MM.1S (cell line): ENCODE measurements around the gene COMMD3.

Experiments used
- DNase-seq: peaks from one replicate; pipeline ENCODE4 v3.0.0-alpha.2; 2015
- H2AFZ ChIP-seq: fragments of 300-600 bp; sonication (generic); 2 replicates; pipeline ENCODE4 v1.6.0; 2016; ENCODE audit warnings: antibody characterized with exemption, low read length
- H3F3A ChIP-seq: fragments of 300-600 bp; sonication (generic); 2 replicates; pipeline ENCODE4 v1.6.1; 2016; ENCODE audit warnings: mild to moderate bottlenecking, antibody characterized with exemption, low read length, moderate library complexity, mixed read lengths; ENCODE audit not compliant: insufficient read depth
- H3K27ac ChIP-seq: fragments of 300-600 bp; sonication (generic); 2 replicates; pipeline ENCODE4 v1.5.1; 2016; ENCODE audit warnings: mild to moderate bottlenecking, low read length
- H3K27me3 ChIP-seq: fragments of 300-600 bp; sonication (generic); replicated peaks from 2 replicates; pipeline ENCODE4 v1.6.0; 2016; ENCODE audit warnings: low read length; ENCODE audit not compliant: insufficient read depth
- H3K36me3 ChIP-seq: fragments of 300-600 bp; sonication (generic); replicated peaks from 2 replicates; pipeline ENCODE4 v1.6.1; 2016; ENCODE audit warnings: mild to moderate bottlenecking, low read length, mixed read lengths; ENCODE audit not compliant: insufficient read depth
- H3K4me1 ChIP-seq: fragments of 300-600 bp; sonication (generic); 2 replicates; pipeline ENCODE4 v1.6.1; 2016; ENCODE audit warnings: low read length, mixed read lengths
- H3K4me2 ChIP-seq: fragments of 300-600 bp; sonication (generic); 2 replicates; pipeline ENCODE4 v1.6.0; 2016; ENCODE audit warnings: low read depth, low read length
- H3K4me3 ChIP-seq: fragments of 300-600 bp; sonication (generic); 2 replicates; pipeline ENCODE4 v1.5.1; 2016; ENCODE audit warnings: low read length, mixed read lengths
- H3K79me2 ChIP-seq: fragments of 300-600 bp; sonication (generic); 2 replicates; pipeline ENCODE4 v1.6.1; 2016; ENCODE audit warnings: mixed run types, low read length, mixed read lengths
- H3K9ac ChIP-seq: fragments of 300-600 bp; sonication (generic); 2 replicates; pipeline ENCODE4 v1.6.1; 2016; ENCODE audit warnings: low read length, mixed read lengths
- H3K9me2 ChIP-seq: fragments of 300-600 bp; sonication (generic); replicated peaks from 2 replicates; pipeline ENCODE4 v1.6.1; 2016; ENCODE audit warnings: mild to moderate bottlenecking, low read length, mixed read lengths; ENCODE audit not compliant: insufficient read depth
- H3K9me3 ChIP-seq: fragments of 300-600 bp; sonication (generic); replicated peaks from 2 replicates; pipeline ENCODE4 v1.6.1; 2016; ENCODE audit warnings: mild to moderate bottlenecking, low read length, mixed read lengths; ENCODE audit not compliant: insufficient read depth
- H4K20me1 ChIP-seq: fragments of 300-600 bp; sonication (generic); 2 replicates; pipeline ENCODE4 v1.6.1; 2016; ENCODE audit warnings: mild to moderate bottlenecking, low read length, moderate library complexity, mixed read lengths; ENCODE audit not compliant: insufficient read depth
- EZH2 ChIP-seq: fragments of 300-600 bp; sonication (generic); optimal IDR thresholded peaks from 2 replicates; pipeline ENCODE3; 2017; ENCODE audit warnings: low read depth, mild to moderate bottlenecking, antibody characterized with exemption, low read length, mixed read lengths
- EZH2phosphoT487 ChIP-seq: fragments of 300-600 bp; sonication (generic); IDR thresholded peaks from 2 replicates; pipeline ENCODE4 v1.6.1; 2018; ENCODE audit warnings: antibody characterized with exemption, low read length
- TF ChIP-seq, protein P1 (sequence below): fragments of 300-600 bp; sonication (generic); IDR thresholded peaks from 2 replicates; pipeline ENCODE4 v1.5.1; 2016; ENCODE audit warnings: antibody characterized with exemption, low read length, mixed read lengths

Gene COMMD3

DNA sequence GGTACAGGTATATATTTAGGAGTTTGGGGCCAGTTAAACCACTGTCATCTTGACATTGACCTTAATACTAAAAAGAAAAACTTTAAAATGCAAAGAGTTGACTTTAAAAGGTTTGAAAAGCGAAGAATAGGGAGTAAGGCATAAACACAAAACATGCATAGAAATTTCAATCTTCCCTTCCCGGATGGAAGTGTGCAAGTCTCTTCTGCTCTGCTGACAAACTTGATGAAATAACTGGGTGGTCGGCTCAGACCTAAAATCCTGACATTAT is 25.7 kb downstream of the COMMD3 start:
- DNase-seq, result no peak
- no peak overlapping the region for H3K27ac ChIP-seq
- H3F3A ChIP-seq, result peaks cover 27% of the 10 kb centered on the region
- no peaks in the 10 kb centered on the region for H3K79me2 ChIP-seq
- TF ChIP-seq EZH2 (no peak), EZH2phosphoT487 (no peak)
- TF ChIP-seq, protein P1, sequence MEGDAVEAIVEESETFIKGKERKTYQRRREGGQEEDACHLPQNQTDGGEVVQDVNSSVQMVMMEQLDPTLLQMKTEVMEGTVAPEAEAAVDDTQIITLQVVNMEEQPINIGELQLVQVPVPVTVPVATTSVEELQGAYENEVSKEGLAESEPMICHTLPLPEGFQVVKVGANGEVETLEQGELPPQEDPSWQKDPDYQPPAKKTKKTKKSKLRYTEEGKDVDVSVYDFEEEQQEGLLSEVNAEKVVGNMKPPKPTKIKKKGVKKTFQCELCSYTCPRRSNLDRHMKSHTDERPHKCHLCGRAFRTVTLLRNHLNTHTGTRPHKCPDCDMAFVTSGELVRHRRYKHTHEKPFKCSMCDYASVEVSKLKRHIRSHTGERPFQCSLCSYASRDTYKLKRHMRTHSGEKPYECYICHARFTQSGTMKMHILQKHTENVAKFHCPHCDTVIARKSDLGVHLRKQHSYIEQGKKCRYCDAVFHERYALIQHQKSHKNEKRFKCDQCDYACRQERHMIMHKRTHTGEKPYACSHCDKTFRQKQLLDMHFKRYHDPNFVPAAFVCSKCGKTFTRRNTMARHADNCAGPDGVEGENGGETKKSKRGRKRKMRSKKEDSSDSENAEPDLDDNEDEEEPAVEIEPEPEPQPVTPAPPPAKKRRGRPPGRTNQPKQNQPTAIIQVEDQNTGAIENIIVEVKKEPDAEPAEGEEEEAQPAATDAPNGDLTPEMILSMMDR, result no peak
- H3K4me3 ChIP-seq, result peak overlapping the region; percentile 76; the same call in 1 of the 2 replicates
- no peak overlapping the region for H3K9ac ChIP-seq
- H3K9me2 ChIP-seq, result no peaks in the 10 kb centered on the region
- no peaks in the 10 kb centered on the region for H4K20me1 ChIP-seq
- H3K9me3 ChIP-seq, result no peaks in the 10 kb centered on the region
- no peaks in the 10 kb centered on the region for H3K36me3 ChIP-seq
- H3K27me3 ChIP-seq, result peaks cover 35% of the 10 kb centered on the region
- H3K4me1 ChIP-seq, result peaks cover 34% of the 10 kb centered on the region
- H3K4me2 ChIP-seq, result peak overlapping the region; percentile 91
- H2AFZ ChIP-seq, result no peak overlapping the region

DNA sequence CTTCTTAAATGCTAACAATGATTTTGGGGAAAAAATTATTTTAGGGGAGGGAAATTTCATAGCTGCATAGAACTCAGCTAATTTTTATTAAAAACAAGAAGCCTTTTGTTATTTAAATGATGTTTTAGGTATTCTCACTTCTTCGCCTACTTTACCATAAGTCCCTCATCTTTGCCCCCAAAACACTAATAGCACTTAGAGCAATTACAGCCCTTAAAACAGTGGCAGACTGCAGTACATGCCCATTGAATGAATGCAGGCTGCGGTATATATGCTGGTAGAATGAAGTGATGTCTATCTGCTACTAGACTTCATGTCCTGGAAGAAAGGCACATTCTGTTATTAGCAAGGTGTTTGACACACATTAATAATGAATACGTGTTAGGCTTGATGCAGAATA is 26.2 kb downstream of the COMMD3 start:
- TF ChIP-seq, protein P1, result no peak
- no peak for TF ChIP-seq EZH2phosphoT487
- no peak for TF ChIP-seq EZH2
- no peak for DNase-seq

DNA sequence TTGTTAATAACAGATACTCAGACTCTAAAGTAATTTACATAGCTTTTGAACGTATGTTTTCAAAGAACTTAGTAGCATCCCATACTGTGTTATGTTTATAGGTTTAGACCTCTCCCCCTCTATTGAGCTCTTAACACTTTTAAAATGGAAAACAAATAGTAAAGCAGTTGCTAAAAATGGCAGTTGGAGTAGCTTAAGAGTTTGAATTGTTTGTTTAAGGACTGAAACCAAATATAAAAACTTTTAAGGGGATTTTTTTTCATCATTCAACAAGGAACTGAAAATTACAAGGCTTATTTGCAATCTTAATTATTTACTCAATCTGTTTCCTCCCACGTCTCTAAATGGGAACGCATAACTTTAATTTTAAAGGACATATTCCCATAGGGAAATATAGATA is 27.5 kb downstream of the COMMD3 start:
- H3K79me2 ChIP-seq, result no peaks in the 10 kb centered on the region
- no peaks in the 10 kb centered on the region for H3K9me2 ChIP-seq
- peak overlapping the region; percentile 13; the same call in 1 of the 2 replicates for H3K9ac ChIP-seq
- H3K27ac ChIP-seq, result peak overlapping the region; percentile 63
- H3F3A ChIP-seq, result peaks cover 27% of the 10 kb centered on the region
- peaks cover 16% of the 10 kb centered on the region for H3K27me3 ChIP-seq
- no peaks in the 10 kb centered on the region for H4K20me1 ChIP-seq
- H2AFZ ChIP-seq, result peak overlapping the region; percentile 42; the same call in 1 of the 2 replicates
- H3K4me3 ChIP-seq, result peak overlapping the region; percentile 52
- peak; percentile 64 for DNase-seq
- peaks cover 34% of the 10 kb centered on the region for H3K4me1 ChIP-seq
- H3K4me2 ChIP-seq, result peak overlapping the region; percentile 98
- H3K9me3 ChIP-seq, result no peaks in the 10 kb centered on the region
- TF ChIP-seq, protein P1, result no peak
- no peak for TF ChIP-seq EZH2phosphoT487
- no peak for TF ChIP-seq EZH2
- no peaks in the 10 kb centered on the region for H3K36me3 ChIP-seq

More for the DNA sequence above, 26.2 kb downstream of the COMMD3 start:
- H3K27me3 ChIP-seq, result peaks cover 30% of the 10 kb centered on the region
- H3K4me3 ChIP-seq, result no peak overlapping the region
- H3K4me2 ChIP-seq, result no peak overlapping the region
- no peak overlapping the region for H3K27ac ChIP-seq
- no peaks in the 10 kb centered on the region for H4K20me1 ChIP-seq
- peaks cover 27% of the 10 kb centered on the region for H3F3A ChIP-seq
- no peak overlapping the region for H2AFZ ChIP-seq
- no peaks in the 10 kb centered on the region for H3K9me3 ChIP-seq
- no peaks in the 10 kb centered on the region for H3K9me2 ChIP-seq
- no peaks in the 10 kb centered on the region for H3K79me2 ChIP-seq
- H3K9ac ChIP-seq, result no peak overlapping the region
- no peaks in the 10 kb centered on the region for H3K36me3 ChIP-seq
- peaks cover 34% of the 10 kb centered on the region for H3K4me1 ChIP-seq
